ENCODE measurements around the gene POLR3B. TPM values are rescaled to one million over a fixed set of nuclear protein-coding genes. Genes with fewer than 3 reads are reported as not detected.

The POLR3B gene
- total RNA-seq, 2 donors from 2014 or later: 9.1 to 9.2 TPM

GRCh38 chr12:106386813-106387535 is 29.4 kb downstream of the POLR3B start:
- H3K27me3 ChIP-seq: no peaks in the 10 kb centered on the region
- intact Hi-C loops (cut with DNase I): loop anchor here (10.0 kb wide), 1 partner anchor 528 kb away; no protein-coding TSS in a partner anchor
- DNase-seq (no peak), ATAC-seq (no peak)
- H3K27ac ChIP-seq: no peak overlapping the region
- H3K4me1 ChIP-seq: no peaks in the 10 kb centered on the region
- H3K9me3 ChIP-seq: no peaks in the 10 kb centered on the region
- H3K36me3 ChIP-seq (replicated peaks in 1 of 2; ENCODE audit: insufficient read depth in 1 of 2, low read depth in 2 of 2): peaks cover 0 to 2% of the 10 kb centered on the region in 2 donors
- 81 to 82% methylated on average over 5 of the region's 5 CpGs for WGBS, 2 donors
- TF ChIP-seq POLR2A (IDR thresholded peaks at IDR 0.05): no peak
- no peak overlapping the region for H3K4me3 ChIP-seq

GRCh38 chr12:106387848-106388377 is 30.4 kb downstream of the POLR3B start:
- WGBS, 2 donors: 70 to 84% methylated on average over 1 of the region's 1 CpG
- Histone ChIP-seq H3K27ac (no peak overlapping the region), H3K4me1 (no peaks in the 10 kb centered on the region), H3K27me3 (no peaks in the 10 kb centered on the region), H3K9me3 (no peaks in the 10 kb centered on the region), H3K4me3 (no peak overlapping the region), H3K36me3 (replicated peaks in 1 of 2; ENCODE audit: insufficient read depth in 1 of 2, low read depth in 2 of 2) (peaks cover 0 to under 1% of the 10 kb centered on the region in 2 donors)
- intact Hi-C loops (cut with DNase I): loop anchor here (10.0 kb wide), 1 partner anchor 527 kb away; no protein-coding TSS in a partner anchor
- TF ChIP-seq POLR2A (IDR thresholded peaks at IDR 0.05) (no peak), CTCF (IDR thresholded peaks at IDR 0.05) (no peak)
- ATAC-seq (no peak), DNase-seq (no peak)

GRCh38 chr12:106389151-106389550 is 31.6 kb downstream of the POLR3B start:
- Histone ChIP-seq H3K27me3 (no peaks in the 10 kb centered on the region), H3K4me1 (no peaks in the 10 kb centered on the region), H3K9me3 (no peaks in the 10 kb centered on the region), H3K27ac (no peak overlapping the region), H3K36me3 (replicated peaks in 1 of 2; ENCODE audit: insufficient read depth in 1 of 2, low read depth in 2 of 2) (peaks cover 0 to 4% of the 10 kb centered on the region in 2 donors), H3K4me3 (no peak overlapping the region)
- no peak for TF ChIP-seq POLR2A (IDR thresholded peaks at IDR 0.05)
- TF ChIP-seq CTCF (IDR thresholded peaks at IDR 0.05): no peak
- DNase-seq (no peak), ATAC-seq (no peak)
- WGBS, 2 donors: 87 to 91% methylated on average over 4 of the region's 4 CpGs
- intact Hi-C loops (cut with DNase I): loop anchor here (10.0 kb wide), 1 partner anchor 526 kb away; no protein-coding TSS in a partner anchor

- intact Hi-C loops (cut with DNase I): no loop called here
- ATAC-seq (no peak), DNase-seq (no peak)
- no peaks in the 10 kb centered on the region for H3K9me3 ChIP-seq
- no peak overlapping the region for H3K4me3 ChIP-seq
- H3K27me3 ChIP-seq: no peaks in the 10 kb centered on the region
- 64 to 78% methylated on average over 1 of the region's 1 CpG for WGBS, 2 donors
- no peaks in the 10 kb centered on the region for H3K4me1 ChIP-seq
- H3K27ac ChIP-seq: no peak overlapping the region
- peaks cover 0 to 4% of the 10 kb centered on the region in 2 donors for H3K36me3 ChIP-seq (replicated peaks in 1 of 2; ENCODE audit: insufficient read depth in 1 of 2, low read depth in 2 of 2)
- TF ChIP-seq CTCF (IDR thresholded peaks at IDR 0.05) (no peak), POLR2A (IDR thresholded peaks at IDR 0.05) (no peak)
These were observed 35.2 kb downstream of the POLR3B start for GRCh38 chr12:106392759-106393158.

GRCh38 chr12:106409878-106410277 is 52.3 kb downstream of the POLR3B start:
- Histone ChIP-seq H3K27me3 (no peaks in the 10 kb centered on the region), H3K27ac (no peak overlapping the region), H3K4me3 (no peak overlapping the region), H3K4me1 (no peaks in the 10 kb centered on the region), H3K9me3 (no peaks in the 10 kb centered on the region), H3K36me3 (replicated peaks in 1 of 2; ENCODE audit: insufficient read depth in 1 of 2, low read depth in 2 of 2) (no peaks in the 10 kb centered on the region)
- TF ChIP-seq POLR2A (IDR thresholded peaks at IDR 0.05) (no peak), CTCF (IDR thresholded peaks at IDR 0.05) (no peak)
- DNase-seq (no peak), ATAC-seq (no peak)
- 61 to 68% methylated on average over 2 of the region's 2 CpGs for WGBS, 2 donors
- intact Hi-C loops (cut with DNase I): no loop called here
